IPS-NIHi7 (cell line): ENCODE results near the gene LRRC14B.
"Not testable (repeated sequence)": the region's sequence is repeated elsewhere in the genome, so short reads cannot be mapped to it uniquely, and the experiment has no call there.

Experiments used
- DNase-seq: peaks from one replicate; pipeline ENCODE4 v3.0.0; 2012; ENCODE audit warnings: mixed read lengths; ENCODE audit errors: extremely low spot score

The LRRC14B gene

DNA sequence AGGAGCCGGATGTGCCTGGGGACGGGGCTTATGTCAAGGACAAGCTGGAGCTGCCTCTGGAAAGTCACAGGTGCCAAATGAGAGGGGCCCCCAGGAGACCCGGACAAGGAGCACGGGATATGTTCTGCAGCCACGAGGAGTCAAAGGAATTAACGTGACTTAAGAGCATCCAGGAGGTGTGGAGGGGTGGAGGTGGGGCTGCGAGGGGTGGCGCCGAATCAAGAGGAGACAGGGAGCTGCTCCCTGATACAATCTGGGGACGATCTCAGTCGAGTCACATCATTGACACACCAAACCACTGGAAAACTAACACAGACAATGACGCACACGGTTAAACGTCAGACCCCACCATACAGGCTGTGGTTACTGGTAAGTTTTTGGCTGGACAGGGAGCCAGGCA is 16.3 kb downstream of the LRRC14B start:
- peak; percentile 20 for DNase-seq

DNA sequence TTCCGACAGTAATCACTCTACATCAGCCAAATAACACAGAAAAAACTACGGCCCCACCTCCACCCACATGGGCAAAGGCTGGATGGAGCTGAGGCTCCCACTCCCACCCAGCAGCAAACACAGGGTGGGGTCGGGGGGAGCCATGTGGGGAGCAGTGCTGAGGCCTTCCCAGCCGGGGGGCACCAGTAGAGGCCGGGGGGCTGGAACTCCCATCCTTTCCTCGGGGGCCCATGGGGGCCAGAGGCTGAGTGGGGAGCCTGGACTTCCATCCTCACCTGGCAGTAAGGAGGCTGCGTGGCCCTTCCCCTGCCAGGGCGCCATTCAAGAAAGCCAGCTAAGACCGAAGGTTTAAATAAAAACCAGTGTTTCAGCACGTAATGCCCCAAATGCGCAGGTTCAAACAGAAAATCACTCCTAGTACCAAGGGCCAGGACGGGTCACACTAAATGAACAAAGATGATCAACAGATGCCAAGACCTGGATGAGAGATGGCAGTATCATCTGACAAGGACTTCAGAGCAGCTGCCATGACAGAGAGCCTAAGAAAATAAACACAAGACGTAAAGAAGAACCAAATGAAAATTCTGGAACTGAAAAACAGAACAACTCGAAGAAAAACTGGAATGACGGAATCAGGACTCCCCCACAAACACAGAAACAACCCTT is 17.3 kb downstream of the LRRC14B start:
- DNase-seq = peak; percentile 6

DNA sequence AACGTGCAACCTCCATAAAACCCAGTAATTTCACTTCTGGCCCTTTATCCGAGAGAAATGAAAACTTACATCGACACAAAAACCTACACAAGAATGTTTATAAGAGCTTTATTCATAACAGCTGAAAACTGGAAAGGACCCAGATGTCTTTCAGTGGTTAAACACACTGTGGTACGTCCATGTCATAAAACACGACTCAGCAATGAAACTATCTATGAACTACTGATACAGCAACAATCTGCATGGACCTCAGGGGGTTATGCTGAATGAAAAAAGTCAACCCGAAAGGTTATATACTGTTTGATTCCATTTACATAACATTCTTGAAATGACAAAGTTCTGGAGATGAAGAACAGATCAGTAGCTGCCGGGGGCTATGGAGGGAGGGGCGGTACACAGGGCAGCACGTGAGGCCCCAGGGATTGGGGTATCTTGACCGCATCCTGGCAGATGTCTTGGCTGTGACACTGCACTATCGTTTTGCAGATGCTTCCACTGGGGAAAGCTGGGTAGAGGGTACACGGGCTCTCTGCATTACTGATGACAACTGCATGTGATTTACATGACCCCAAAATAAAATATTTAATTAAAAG is 22.6 kb downstream of the LRRC14B start:
- DNase-seq = no peak

DNA sequence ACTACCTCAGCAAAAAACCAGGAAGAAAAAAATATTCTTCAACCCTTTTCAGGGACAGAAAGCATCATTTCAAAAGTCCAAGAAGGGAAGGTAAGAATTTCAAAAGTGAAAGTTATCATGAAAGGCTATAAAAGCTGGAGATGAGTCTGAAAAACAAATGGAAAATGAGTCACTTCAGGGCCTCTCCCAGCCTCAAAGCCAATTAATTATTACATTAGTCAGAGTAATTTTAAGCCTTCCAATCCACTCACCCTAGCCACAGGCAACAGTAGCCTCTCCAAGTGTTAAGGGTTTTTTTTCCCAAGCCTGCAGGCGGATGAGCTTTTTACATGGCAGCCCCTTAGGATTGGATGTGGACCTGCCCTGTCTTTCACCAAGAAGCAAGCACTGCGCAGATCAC is 24.0 kb downstream of the LRRC14B start:
- not testable (repeated sequence) for DNase-seq

DNA sequence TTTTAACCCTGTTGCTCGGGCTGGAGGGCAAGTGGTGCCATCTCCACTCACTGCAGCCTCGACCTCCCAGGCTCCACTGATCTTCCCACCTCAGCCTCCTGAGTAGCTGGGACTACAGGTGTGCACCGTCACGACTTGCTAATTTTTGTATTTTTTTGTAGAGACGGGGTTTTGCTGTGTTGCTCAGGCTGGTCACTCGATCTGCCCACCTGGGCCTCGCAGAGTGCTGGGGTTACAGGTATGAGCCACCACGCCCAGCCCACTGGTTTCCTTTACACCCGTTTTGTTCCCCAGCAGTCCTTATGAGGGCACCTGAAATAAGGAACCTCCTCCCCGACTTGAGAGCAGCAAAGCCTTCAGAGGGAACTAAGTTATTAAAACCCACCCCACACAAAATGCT is 24.8 kb downstream of the LRRC14B start:
- not testable (repeated sequence) for DNase-seq

DNA sequence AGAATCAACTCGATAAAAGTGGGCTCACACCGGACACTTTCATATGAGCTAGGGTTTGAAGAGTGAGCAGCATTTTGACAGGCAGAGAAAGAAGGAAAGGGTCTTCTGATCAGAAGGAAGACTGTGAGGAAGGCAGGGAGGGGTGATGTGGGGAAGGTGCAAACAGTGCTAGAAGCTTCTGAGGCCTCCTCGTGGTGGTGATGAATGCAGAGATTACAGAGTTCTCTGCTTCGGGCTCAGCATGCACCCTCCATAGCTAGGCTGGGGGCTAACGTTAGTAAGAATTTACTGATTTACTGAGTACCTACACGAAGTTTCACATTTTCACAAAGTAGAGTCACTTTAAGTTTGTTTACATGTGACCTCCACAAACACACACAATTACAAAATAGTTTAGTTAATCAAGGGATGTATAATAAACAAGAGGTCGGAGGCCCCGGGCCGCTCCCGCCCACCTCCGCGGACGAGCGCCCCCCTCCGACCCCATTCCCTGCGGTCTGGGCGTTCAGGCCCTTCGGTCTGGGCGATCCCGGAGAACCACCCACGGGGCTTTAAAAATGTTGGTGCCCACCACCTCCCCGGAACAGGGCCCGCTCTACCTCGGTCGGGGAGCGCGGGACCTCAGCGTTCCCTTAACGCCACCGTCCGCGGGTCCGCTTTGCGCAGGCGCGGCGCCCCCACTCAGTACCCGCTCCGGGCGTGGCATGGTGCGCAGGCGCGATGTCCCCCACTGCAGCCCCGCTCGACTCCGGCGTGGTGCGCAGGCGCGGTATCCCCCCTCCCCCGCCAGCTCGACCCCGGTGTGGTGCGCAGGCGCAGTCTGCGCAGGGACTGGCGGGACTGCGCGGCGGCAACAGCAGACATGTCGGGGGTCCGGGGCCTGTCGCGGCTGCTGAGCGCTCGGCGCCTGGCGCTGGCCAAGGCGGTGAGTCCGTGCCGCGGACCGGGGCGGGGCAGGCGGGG is 26.5 kb downstream of the LRRC14B start, which contains the start of the genes CCDC127 and SDHA:
Gene CCDC127, minus strand, starts transcription at position 660 of the 963 bp plus-strand sequence. CDS start 1,304 bp downstream, outside the sequence.
Gene SDHA, plus strand, starts transcription at position 827 of the 963 bp plus-strand sequence. Its CDS starts 36 bp downstream, at position 863.
- DNase-seq = peak; percentile 100

DNA sequence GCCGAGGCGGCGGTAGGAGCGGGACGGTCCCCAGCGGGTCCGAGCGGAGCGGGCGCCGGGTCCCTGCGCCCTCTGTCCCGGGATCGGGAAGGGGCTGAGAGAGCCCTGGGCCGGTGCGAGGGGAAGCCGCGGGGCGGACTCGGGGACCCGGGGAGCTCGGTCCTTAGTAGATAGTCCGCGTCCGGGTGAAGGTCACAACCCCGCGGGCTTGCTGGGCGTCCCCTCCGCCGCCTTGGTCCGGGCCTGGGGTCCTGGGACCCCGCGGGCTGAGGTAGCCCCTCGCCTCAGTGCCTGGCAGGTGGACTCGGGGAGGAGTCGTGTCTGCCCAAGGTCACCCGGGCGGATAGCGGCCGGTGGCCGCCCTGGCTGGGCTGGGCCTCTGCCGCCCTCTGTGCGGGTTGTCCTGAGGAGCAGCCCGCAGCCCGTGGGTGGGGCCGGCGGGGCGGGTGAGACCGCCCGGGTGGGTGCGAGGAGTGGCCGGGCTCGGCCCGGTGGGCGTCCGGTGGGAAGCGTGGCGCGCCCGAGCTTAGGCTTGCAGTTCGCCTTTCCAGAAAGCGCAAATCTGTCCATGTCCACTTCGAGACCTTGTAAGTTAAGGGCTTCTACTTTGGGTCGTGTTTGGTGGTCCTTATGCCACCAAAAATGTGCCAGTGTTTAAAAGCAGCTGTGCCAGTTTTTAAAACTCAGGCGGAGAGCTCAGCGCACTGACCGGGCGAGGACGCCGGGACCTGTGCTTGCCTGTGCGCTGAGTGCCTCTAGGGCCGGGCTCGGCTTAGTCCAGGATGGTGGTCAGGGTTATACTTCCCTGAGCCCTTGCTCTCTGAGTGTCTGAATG is 27.4 kb downstream of the LRRC14B start:
- peak; percentile 17 for DNase-seq

DNA sequence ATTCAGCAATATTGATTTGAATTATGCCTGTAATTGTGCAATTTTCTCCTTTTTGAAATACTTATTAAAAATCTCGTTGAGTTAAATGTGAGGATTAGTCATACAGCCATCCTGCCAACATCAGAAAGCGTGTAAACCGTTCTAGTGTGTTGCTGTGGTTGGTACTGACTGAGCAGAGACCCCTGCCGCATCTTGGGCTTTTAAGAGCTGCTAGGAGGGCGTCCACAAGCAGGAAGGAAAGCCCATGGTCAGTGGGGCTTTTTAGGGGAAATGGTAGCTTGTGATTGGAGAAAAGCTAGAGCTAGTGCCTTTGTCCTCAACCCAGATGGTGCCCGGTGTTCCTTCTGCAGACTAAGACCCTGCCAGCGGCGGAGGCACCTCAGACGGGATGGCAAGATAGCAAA is 28.2 kb downstream of the LRRC14B start:
- peak; percentile 17 for DNase-seq

DNA sequence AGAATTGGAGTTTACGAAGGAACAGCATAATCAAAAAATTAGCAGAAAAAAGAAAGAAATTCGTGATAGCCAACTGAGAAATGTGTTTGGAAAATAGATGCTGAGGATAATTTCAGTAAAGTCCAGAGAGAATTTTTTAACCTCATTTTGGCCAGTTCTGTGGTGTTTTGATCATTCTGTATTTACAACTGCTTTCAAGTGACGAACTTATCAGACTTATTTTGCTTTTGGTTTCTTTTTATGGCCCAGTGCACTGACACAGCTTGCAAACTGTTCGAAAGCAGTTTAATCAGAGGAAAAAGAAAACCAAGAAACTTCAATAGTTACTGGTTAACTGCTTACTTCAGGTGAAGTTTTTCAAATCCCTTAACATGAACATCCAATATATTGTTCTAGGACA is 28.7 kb downstream of the LRRC14B start:
- no peak for DNase-seq

DNA sequence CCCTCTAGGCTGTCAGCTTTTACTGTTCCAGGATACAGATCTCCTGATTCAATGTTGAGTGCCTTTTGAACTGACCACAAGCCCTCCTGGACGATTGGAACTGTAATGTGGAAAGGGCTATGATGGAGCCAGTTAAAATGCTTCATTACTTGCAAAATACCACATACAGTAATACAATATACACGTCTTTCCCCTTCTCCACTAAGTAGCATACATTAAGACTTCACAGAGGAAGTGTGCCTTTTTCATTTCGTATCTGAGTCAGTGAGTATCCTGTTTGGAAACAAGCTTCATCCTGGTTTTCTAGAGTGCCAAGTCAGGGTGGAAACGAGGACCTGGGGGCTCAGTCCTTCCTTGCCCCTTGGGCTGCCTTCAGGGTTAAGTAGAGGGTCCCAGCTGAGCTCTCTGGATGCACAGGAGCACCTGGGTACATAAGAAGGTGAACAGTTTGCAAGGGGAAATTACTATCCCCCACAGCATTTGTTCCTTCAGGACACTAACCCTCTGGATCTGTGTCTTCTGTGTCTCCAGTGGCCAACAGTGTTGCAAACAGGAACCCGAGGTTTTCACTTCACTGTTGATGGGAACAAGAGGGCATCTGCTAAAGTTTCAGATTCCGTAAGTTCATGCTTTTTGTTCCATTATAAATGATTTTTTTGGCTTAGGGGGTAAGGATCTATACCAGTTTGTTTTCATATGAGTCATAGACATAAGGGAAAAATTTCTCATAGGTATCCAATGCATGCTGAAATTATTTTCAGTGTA is 31.8 kb downstream of the LRRC14B start:
- not testable (repeated sequence) for DNase-seq

DNA sequence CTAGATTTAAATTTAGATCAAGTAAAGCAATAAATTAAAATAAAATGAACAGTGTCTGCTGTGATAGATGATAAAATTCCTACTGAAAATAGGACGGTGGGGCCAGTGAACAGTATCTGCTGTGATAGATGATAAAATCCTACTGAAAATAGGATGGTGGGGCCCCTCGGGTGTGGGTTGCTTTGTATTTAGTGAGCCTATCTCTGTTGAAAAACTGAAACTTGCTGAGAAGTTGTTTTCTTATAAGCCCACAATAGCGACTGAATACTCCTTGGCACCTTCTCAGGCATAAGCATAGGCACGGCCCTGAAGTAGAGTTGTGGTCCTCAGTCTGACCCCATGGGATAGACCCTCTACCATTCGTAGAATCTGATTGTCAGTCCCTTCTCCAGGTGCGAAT is 32.5 kb downstream of the LRRC14B start:
- no peak for DNase-seq

DNA sequence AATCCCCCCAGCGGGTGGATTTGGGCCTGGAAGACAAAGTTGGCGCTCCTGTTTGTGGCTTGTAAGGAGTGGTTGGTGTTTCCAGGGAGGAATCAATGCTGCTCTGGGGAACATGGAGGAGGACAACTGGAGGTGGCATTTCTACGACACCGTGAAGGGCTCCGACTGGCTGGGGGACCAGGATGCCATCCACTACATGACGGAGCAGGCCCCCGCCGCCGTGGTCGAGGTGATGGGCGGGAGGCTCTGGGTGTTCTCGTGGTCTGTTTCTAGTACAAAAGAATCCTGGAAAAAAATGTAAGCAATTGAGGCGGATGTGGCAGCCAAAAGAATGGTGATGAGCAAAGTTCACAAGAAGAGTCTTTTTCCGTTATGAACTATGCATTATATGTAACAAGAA is 34.0 kb downstream of the LRRC14B start:
- DNase-seq = no peak

DNA sequence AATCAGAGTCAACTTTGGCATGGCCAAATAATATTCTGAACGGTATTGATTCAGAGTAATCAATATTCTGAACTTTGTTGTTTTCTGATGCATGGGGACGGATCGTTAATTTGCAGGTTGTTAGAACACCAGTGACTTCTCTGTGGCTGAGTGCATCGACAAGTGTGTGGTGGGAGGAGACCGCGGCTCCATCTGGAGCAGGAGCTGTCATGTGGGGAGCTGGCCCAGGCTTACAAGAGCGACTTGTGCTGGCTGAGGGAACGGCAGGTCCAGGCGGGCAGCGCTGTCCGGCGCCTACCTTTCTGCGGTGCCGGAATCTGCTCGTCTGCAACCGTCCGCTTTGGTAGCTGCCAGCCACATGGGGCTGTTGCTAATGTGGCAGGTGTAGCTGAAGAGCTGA is 36.1 kb downstream of the LRRC14B start:
- not testable (repeated sequence) for DNase-seq

DNA sequence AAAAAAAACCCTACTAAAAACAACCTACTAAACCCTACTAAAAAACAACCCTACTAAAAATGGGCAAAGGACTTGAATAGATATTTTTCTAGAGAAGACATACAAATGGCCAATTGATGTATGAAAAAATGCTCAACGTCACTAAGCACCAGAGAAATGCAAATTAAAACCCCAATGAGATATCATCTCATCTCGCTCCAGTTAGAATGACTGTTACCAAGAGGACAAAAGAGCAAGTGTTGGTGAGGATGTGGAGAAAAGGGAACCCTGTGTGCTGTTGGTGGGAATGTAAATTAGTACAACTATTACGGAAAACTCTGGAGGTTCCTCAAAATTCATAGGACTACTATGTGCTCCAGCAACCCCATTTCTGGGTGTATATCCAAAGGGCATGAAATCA is 37.6 kb downstream of the LRRC14B start:
- no peak for DNase-seq

DNA sequence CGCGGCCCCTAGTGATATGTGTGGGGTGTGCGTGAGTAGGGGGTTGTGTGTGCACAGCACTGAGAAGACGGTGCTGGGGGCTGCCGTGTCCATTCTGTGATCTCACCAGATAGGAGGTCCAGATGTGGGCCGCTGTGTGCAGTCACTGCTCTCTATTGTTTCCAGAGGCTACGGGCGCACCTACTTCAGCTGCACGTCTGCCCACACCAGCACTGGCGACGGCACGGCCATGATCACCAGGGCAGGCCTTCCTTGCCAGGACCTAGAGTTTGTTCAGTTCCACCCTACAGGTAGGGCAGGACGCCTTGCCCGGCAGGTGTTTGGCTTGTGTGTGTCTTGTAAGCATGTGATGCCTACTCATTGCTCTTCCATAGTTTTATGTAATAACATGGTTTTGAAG is 39.4 kb downstream of the LRRC14B start:
- DNase-seq = no peak

DNA sequence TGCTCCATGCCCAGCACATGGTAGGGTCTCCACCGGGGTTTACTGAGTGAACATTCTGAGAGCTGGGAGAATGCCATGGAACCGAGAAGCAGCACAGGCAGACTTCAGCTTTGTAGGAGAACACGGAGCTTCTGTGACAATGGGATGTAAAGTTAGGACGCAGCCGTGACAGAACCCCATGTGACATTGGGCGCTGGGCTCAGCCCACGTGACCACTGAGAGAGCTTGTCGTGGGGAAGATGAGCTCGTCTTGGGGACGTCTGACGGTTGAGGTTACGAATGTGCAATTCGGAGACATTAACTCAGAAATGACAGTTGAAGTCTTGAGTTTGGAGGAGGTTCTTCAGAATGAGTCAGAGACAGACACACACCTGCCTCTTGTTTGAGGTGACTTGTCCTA is 40.4 kb downstream of the LRRC14B start:
- DNase-seq = no peak

DNA sequence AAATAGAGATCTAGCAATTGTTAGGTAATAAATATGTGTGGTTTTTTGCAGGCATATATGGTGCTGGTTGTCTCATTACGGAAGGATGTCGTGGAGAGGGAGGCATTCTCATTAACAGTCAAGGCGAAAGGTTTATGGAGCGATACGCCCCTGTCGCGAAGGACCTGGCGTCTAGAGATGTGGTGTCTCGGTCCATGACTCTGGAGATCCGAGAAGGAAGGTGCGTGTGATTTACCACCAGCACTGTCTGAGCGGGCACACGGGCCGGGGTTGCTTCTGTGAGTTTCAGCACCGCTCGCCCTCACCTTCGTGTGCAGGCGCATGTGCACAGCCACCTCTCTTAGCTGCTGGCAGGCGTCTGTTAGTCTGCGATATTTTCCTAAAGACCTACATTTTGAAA is 42.1 kb downstream of the LRRC14B start:
- DNase-seq = not testable (repeated sequence)

DNA sequence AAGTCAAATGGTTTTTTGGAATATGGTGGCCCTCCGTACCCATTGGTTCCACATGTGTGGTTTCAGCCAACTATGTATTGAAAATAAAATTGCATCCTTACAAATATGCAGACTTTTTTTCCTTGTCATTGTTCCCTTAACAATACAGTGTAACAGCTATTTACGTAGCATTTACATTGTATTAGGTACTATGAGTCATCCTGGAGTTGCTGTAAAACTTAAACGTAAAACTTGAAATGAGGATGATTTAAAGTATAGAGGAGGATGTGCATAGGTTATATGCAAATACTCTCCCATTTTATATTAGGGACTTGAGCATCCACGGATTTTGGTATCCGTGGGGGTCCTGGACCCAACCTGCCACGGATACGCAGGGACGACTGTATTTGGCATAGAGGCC is 43.2 kb downstream of the LRRC14B start:
- no peak for DNase-seq

DNA sequence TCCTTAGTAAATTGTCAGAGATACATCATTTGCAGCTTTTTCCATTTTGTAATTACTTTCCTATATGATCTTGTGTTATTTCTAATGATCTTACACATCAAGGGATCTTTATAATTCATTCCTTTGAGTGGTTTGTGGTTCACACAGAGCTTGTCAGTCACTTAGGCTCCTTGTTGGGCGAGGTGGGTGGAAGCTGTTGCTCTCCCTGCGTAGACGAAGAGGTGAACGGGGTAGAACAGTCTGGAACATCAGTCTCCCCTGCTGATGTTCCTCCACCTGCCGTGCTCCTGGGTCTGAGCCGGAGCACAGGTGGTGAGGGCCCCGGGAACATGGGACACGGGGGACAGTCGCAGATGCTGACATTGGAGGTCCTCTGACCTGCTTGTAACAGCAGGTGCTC is 44.2 kb downstream of the LRRC14B start:
- not testable (repeated sequence) for DNase-seq

DNA sequence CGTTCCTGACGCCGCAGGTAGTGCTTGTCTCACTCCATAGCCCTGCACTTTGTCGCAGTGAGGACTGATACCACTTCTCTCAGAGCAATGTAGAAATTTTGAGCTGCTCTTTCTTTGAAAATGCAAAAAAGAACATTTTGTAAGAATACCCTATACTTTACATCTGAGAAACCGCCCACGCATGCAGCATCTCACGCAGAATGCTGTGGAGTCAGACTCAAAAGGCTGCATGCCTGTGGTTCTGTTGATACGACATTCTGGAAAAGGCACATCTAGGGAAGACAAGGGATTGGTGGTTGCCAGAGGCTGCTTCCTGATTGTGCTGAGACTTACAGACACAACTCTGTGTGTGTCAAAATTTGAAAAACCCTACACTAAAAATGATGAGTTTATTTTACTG is 46.6 kb downstream of the LRRC14B start:
- not testable (repeated sequence) for DNase-seq

DNA sequence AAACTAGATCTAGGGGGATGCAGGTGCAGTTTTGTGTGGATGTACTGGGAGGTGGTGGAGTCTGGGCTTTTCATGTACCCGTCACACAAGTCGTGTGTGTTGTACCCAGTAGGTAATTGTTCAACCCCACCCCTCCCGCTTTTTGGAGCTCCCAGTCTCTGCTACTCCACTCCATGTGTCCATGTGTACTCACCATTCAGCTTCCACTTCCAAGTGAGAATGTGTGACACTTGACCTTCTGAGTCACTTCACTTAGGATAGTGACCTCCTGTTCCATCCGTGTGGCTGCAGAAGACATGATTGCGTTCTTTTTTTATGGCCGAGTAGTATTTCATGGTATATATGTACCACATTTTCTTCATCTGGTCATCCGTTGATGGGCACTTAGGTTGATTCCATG is 49.3 kb downstream of the LRRC14B start:
- not testable (repeated sequence) for DNase-seq
